HG03442 (cell line): ENCODE measurements around the gene HSD17B11.
"Not testable (repeated sequence)": the region's sequence is repeated elsewhere in the genome, so short reads cannot be mapped to it uniquely, and the experiment has no call there.

Experiments used
- ATAC-seq: cut with Tn5 transposase; IDR thresholded peaks from one replicate; pipeline ENCODE4 v1.9.1; 2021; ENCODE audit warnings: mild to moderate bottlenecking, moderate library complexity; ENCODE audit not compliant: unreplicated experiment

Gene HSD17B11

GRCh38 chr4:87360338-87360935 lies 30.6 kb downstream of the HSD17B11 start:
- no peak for ATAC-seq

GRCh38 chr4:87359258-87359657 lies 31.7 kb downstream of the HSD17B11 start:
- no peak for ATAC-seq

- ATAC-seq: no peak
Observed at GRCh38 chr4:87356832-87357526, 34.0 kb downstream of the HSD17B11 start.

DNA sequence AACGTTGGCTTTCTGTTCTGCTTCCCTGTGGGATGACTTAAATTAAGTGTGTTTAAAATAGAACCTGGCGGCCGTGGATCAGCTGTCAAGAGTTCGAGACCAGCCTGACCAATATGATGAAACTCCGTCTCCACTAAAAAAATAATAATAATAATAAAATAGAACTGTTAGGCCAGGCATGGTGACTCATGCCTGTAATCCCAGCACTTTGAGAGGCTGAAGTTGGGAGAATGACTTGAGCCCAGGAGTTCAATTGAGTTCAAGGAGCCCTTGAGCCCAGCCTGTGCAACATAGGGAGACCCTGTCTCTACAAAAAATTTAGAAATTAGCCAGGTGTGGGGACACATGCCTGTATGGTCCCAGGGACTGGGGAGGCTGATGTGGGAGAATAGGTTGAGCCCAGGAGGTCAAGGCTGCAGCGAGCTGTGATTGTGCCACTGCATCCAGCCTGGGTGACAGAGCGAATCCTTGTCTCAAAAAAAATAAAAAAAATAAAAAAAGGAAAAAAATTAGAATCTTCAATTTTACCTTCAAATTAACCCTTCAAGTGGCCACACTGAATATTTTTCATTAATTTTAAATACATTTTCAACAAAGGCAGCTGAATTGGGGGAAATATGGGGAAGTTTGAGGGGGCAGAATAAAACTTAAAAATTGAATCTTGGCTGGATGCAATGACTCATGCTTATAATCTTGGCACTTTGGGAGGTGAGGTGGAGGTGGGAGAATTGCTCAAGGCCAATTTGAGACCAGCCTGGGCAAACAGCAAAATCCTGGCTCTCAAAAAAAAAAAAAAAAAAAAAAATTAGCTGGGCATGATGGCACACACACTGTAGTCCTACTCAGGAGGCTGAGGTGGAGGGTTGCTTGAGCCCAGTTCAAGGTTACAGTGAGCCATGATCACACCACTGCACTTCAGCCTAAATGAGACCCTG lies 36.6 kb downstream of the HSD17B11 start:
- no peak for ATAC-seq

GRCh38 chr4:87353592-87353991 lies 37.4 kb downstream of the HSD17B11 start:
- peak; percentile 92 for ATAC-seq

DNA sequence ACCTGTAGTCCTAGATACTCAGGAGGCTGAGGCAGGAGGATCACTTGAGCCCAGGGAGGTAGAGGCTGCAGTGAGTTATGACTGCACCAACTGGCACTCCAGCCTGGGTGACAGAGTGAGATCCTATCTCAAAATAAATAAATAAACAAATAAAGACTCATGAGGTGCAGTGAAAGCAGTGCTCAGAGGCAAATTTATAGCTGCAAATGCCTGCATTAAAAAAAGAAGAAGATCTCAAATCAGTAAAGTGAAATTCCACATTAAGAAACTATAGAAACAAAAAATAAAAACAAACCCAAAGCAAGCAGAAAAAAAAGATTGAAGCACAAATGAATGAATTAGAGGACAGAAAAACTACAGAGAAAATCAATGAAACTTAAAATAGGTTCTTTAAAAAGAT lies 45.8 kb downstream of the HSD17B11 start:
- no peak for ATAC-seq

GRCh38 chr4:87342872-87343271 lies 48.1 kb downstream of the HSD17B11 start:
- no peak for ATAC-seq

GRCh38 chr4:87341954-87342635 lies 48.9 kb downstream of the HSD17B11 start:
- ATAC-seq: not testable (repeated sequence)

DNA sequence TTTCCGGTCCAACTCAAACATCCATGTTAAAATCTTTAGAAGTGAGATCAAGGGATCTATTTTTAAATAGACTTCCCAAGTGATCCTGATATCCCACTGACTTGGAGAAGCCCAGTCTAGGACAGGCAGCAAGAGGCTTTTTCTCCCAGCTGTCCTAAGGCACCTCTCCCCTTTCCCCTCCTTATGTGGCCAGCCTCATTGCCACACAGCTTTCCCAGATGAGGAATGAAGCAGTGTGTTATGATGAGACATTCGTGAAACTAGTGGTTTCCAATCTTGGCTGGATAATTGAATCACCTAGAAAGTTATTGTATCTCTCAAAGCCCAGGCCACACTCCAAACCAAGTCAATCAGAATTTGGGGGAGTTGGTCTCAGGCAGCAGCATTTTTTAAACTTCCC lies 51.5 kb downstream of the HSD17B11 start:
- no peak for ATAC-seq

GRCh38 chr4:87337361-87337760 lies 53.6 kb downstream of the HSD17B11 start:
- ATAC-seq: no peak

DNA sequence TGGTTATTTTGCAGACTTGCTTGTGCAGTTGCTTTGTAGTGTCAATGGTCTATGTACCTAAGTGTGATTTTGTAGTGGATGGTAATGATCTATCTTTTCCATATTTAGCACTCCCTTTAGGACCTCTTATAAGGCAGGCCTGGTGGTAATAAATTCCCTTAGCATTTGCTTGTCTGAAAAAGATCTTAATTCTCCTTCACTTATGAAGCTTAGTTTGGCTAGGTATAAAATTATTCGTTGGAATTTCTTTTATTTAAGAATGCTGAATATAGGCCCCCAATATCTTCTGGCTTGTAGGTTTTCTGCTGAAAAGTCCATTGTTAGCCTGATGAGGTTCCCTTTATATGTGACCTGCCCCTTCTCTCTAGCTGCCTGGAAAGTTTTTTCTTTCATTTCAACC lies 57.7 kb downstream of the HSD17B11 start:
- ATAC-seq: no peak

DNA sequence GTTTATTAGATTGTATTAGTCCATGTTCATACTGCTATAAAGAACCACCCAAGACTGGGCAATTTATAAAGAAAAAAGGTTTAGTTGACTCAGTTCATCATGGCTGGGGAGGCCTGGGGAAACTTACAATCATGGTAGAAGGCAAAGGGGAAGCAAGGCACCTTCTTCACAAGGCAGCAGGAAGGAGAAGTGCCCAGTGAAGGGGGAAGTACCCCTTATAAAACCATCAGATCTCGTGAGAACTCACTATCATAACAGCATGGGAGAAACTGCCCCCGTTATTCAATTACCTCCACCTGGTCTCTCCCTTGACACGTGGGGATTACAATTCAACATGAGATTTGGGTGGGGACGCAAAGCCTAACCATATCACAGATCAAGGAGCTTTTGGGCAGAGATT lies 60.2 kb downstream of the HSD17B11 start:
- no peak for ATAC-seq

- ATAC-seq: no peak
Observed at GRCh38 chr4:87327136-87327535, 63.9 kb downstream of the HSD17B11 start.

GRCh38 chr4:87326460-87326859 lies 64.5 kb downstream of the HSD17B11 start:
- ATAC-seq: no peak

GRCh38 chr4:87322754-87323153 lies 68.2 kb downstream of the HSD17B11 start, which contains the start of gene HSD17B13:
Gene HSD17B13 (minus strand): TSS chr4:87322882. CDS start chr4:87322841, 41 bp downstream.
- ATAC-seq: no peak

GRCh38 chr4:87321888-87322287 lies 69.1 kb downstream of the HSD17B11 start:
- no peak for ATAC-seq

GRCh38 chr4:87317527-87317926 lies 73.5 kb downstream of the HSD17B11 start:
- no peak for ATAC-seq

DNA sequence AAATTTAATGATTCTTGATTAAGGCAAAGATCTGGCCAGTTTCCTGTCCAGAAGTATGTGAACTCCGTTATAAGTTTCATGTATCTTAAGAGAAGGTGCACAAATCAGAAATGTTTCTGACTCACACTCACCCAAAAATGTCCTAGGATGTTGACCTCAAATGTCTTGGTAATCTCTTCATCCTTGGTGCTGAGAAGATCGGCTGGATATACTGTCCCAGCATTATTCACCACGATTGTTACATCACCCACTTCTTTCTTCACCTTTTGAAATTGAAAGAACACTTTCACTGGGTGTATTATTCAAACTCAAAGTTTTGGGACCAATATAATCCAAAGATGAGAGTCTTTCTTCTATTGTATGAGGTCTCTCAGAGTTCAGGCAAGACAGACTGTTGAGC lies 74.0 kb downstream of the HSD17B11 start:
- ATAC-seq: no peak

GRCh38 chr4:87315000-87315399 lies 76.0 kb downstream of the HSD17B11 start:
- ATAC-seq: not testable (repeated sequence)

DNA sequence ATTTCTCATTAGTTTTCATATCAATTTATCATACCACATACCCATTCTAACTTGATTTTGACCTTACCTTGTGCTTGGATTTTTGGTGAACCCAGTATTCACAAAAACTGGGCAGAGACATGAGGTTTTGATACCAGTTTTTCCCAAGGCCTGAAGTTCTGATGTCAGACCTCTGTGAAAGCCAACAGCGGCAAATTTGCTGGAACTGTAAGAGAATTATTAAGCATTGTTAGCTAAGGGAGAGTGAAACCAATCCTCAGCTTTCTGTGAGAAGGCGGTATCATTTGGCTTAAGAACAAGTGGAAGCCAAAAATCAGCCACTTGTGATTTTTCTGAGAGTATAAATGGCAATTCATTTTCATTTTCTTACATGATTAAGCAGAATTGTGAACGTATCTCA lies 77.2 kb downstream of the HSD17B11 start:
- ATAC-seq: no peak

- no peak for ATAC-seq
Observed at GRCh38 chr4:87311684-87312083, 79.3 kb downstream of the HSD17B11 start.
